HepG2 (cell line): ENCODE measurements around the gene RAB11FIP2. TPM values are rescaled to one million over a fixed set of nuclear protein-coding genes. Genes with fewer than 3 reads are reported as not detected.

Source experiments
- ATAC-seq: fragments of 200-7000 bp; cut with Tn5 transposase; 3 replicates; pipeline ENCODE4 v1.9.1; 2020; ENCODE audit warnings: mild to moderate bottlenecking, moderate library complexity
- BruUV-seq: library from RNA; stranded (reverse); fragments of 400-500 nt; replicated peaks from 2 replicates; lab custom pipeline; 2021; lab: Mats Ljungman, UMichigan
- CTCF ChIA-PET: fragments of 300-600 bp; formaldehyde crosslinking; extraction: SDS; loops from one replicate; lab custom pipeline; 2021; ENCODE audit warnings: low total read pairs, inconsistent platforms, low intra/inter-chr PET ratio; lab: Yijun Ruan, JAX
- POLR2A ChIA-PET: fragments of 350-600 bp; sonication (Branson Sonifier 250); formaldehyde crosslinking; loops from one replicate; lab custom pipeline; 2020; ENCODE audit warnings: antibody characterized with exemption, inconsistent platforms; lab: Yijun Ruan, JAX
- DNase-seq: peaks from one replicate; pipeline ENCODE4 v3.0.0-alpha.2; 2015; ENCODE audit warnings: low spot score
- FAIRE-seq: peaks from 3 replicates; lab custom pipeline; 2011; peaks lifted over from hg19 to GRCh38; lab: Jason Lieb, UNC
- H2AFZ ChIP-seq: one replicate; pipeline ENCODE4 v1.6.1; 2011; ENCODE audit warnings: low read length, inconsistent platforms
- H3K27ac ChIP-seq: fragments of 300-600 bp; 3 replicates; pipeline ENCODE4 v1.8.0; 2011; ENCODE audit warnings: mixed run types, mild to moderate bottlenecking, mixed read lengths, low read length, inconsistent platforms; ENCODE audit not compliant: insufficient read depth; ENCODE audit errors: extremely low read length
- H3K27me3 ChIP-seq, 2 experiments: fragments of 200-600 bp in 1 of 2; 2 replicates in 1 of 2; 3 replicates in 1 of 2; pipeline versions ENCODE4 v1.6.0 to v1.8.0; 2011; ENCODE audit warnings: low read length in 2 of 2, mild to moderate bottlenecking in 2 of 2, moderate library complexity in 2 of 2, inconsistent platforms in 1 of 2; ENCODE audit not compliant: insufficient read depth in 2 of 2, control insufficient read depth in 1 of 2
- H3K36me3 ChIP-seq, 2 experiments: fragments of 200-600 bp in 1 of 2; replicated peaks in 1 of 2; 2 replicates in 1 of 2; 3 replicates in 1 of 2; pipeline versions ENCODE4 v1.5.1 to v1.8.0; 2011; ENCODE audit warnings: low read length in 2 of 2, inconsistent platforms in 1 of 2; ENCODE audit not compliant: insufficient read depth in 2 of 2, control insufficient read depth in 1 of 2
- H3K4me1 ChIP-seq: 2 replicates; pipeline ENCODE4 v1.5.1; 2012; ENCODE audit warnings: low read length, inconsistent platforms; ENCODE audit not compliant: insufficient read depth
- H3K4me2 ChIP-seq: 2 replicates; pipeline ENCODE4 v1.6.0; 2011; ENCODE audit warnings: low read depth, low read length, inconsistent platforms
- H3K4me3 ChIP-seq, 3 experiments: fragments of 200-600 bp in 1 of 3; sonication (generic), shearing (Covaris generic) in 1 of 3; replicated peaks in 1 of 3; 2 replicates each; pipeline ENCODE4 v1.5.1; 2011 to 2016; ENCODE audit warnings: low read length in 3 of 3, inconsistent platforms in 2 of 3, low read depth in 2 of 3, mild to moderate bottlenecking in 2 of 3, control low read depth in 1 of 3, mixed read lengths in 1 of 3; ENCODE audit not compliant: insufficient read depth in 1 of 3
- H3K79me2 ChIP-seq: one replicate; pipeline ENCODE4 v1.6.1; 2011; ENCODE audit warnings: low read length, inconsistent platforms; ENCODE audit not compliant: insufficient read depth
- H3K9ac ChIP-seq: 2 replicates; pipeline ENCODE4 v1.6.0; 2011; ENCODE audit warnings: mild to moderate bottlenecking, low read depth, low read length, inconsistent platforms; ENCODE audit not compliant: insufficient read depth
- H3K9me3 ChIP-seq: 2 replicates; pipeline ENCODE4 v1.5.1; 2012; ENCODE audit warnings: mild to moderate bottlenecking, low read length
- H4K20me1 ChIP-seq: 2 replicates; pipeline ENCODE4 v1.6.0; 2011; ENCODE audit warnings: inconsistent platforms, mild to moderate bottlenecking, low read length, moderate library complexity; ENCODE audit not compliant: insufficient read depth
- CREB1 ChIP-seq, 2 experiments: fragments of 450-650 bp in 1 of 2; IDR thresholded peaks; 2 replicates each; pipeline ENCODE4 v1.6.1; 2016 to 2017; ENCODE audit warnings: control low read depth in 1 of 2, mild to moderate bottlenecking in 1 of 2, missing compliant biosample characterization in 1 of 2, missing genetic modification characterization in 1 of 2
- DRAP1 ChIP-seq: IDR thresholded peaks from 2 replicates; pipeline ENCODE4 v1.6.1; 2016; ENCODE audit warnings: missing genetic modification reagents, missing compliant biosample characterization
- ETS1 ChIP-seq: sonication (generic); formaldehyde crosslinking; IDR thresholded peaks from 2 replicates; pipeline ENCODE4 v1.4.0; 2020; ENCODE audit warnings: missing genetic modification reagents
- GLMP ChIP-seq: sonication (generic); formaldehyde crosslinking; IDR thresholded peaks from 2 replicates; pipeline ENCODE4 v1.9.0; 2021; ENCODE audit warnings: missing genetic modification reagents, mild to moderate bottlenecking, borderline replicate concordance
- JDP2 ChIP-seq: sonication (generic); formaldehyde crosslinking; IDR thresholded peaks from 2 replicates; pipeline ENCODE4 v1.8.1; 2022; ENCODE audit warnings: missing genetic modification reagents, borderline replicate concordance
- MAFF ChIP-seq: IDR thresholded peaks from 2 replicates; pipeline ENCODE4 v1.6.1; 2011; ENCODE audit warnings: low read depth, low read length, improper control_type of control experiment
- MAFK ChIP-seq, 2 experiments: IDR thresholded peaks in 1 of 2; conservative IDR thresholded peaks in 1 of 2; 2 replicates each; pipeline ENCODE4 v1.6.1; 2011; ENCODE audit warnings: improper control_type of control experiment in 2 of 2, low read length in 2 of 2
- SKI ChIP-seq: fragments of 450-650 bp; IDR thresholded peaks from one replicate; pipeline ENCODE4 v1.6.1; 2018; ENCODE audit warnings: mild to moderate bottlenecking; ENCODE audit not compliant: partially characterized antibody
- TCF7L2 ChIP-seq: IDR thresholded peaks from 2 replicates; pipeline ENCODE4 v1.6.1; 2011; ENCODE audit warnings: mild to moderate bottlenecking, low read depth, low read length, moderate library complexity
- TEAD2 ChIP-seq: sonication (generic); formaldehyde crosslinking; IDR thresholded peaks from 2 replicates; pipeline ENCODE4 v1.9.0; 2021; ENCODE audit warnings: missing genetic modification reagents
- ZKSCAN1 ChIP-seq: fragments of 150-350 bp; IDR thresholded peaks from 2 replicates; pipeline ENCODE4 v1.6.1; 2014; ENCODE audit warnings: low read length
- ZNF136 ChIP-seq: sonication (generic); formaldehyde crosslinking; IDR thresholded peaks from 2 replicates; pipeline ENCODE4 v1.8.1; 2022; ENCODE audit warnings: low read depth, mild to moderate bottlenecking, moderate library complexity, missing genetic modification reagents
- ZNF160 ChIP-seq: sonication (generic); formaldehyde crosslinking; IDR thresholded peaks from 2 replicates; pipeline ENCODE4 v1.8.0; 2022; ENCODE audit warnings: mild to moderate bottlenecking, inconsistent platforms, missing genetic modification reagents
- ZNF431 ChIP-seq: sonication (generic); formaldehyde crosslinking; IDR thresholded peaks from 2 replicates; pipeline ENCODE4 v1.9.0; 2022; ENCODE audit warnings: missing genetic modification reagents, low read depth, mild to moderate bottlenecking, borderline replicate concordance
- ZNF678 ChIP-seq: sonication (generic); formaldehyde crosslinking; IDR thresholded peaks from 2 replicates; pipeline ENCODE4 v1.4.0; 2020; ENCODE audit warnings: mild to moderate bottlenecking, missing genetic modification reagents
- ZNF788 ChIP-seq: sonication (generic); formaldehyde crosslinking; IDR thresholded peaks from 2 replicates; pipeline ENCODE4 v1.5.0; 2020; ENCODE audit warnings: mild to moderate bottlenecking, missing genetic modification reagents, borderline replicate concordance
- WGBS: methylation state at CpG from one replicate; pipeline ENCODE4 v1.1.6; 2017; ENCODE audit warnings: low lambda C conversion rate; 5-methylcytosine and 5-hydroxymethylcytosine counted together
- in situ Hi-C: cut with HindIII; loops from 2 replicates; pipeline ENCODE4 v1.10.0; 2017; ENCODE audit warnings: low pct_unique_long_range_greater_than_20kb; ENCODE audit not compliant: extremely low pct_ligation_motif_present
- intact Hi-C: fragments of 100-400 bp; cut with micrococcal nuclease; formaldehyde crosslinking; loops from one replicate; pipeline ENCODE4 v1.10.0; 2022; ENCODE audit not compliant: unreplicated experiment
- polyA plus RNA-seq, 8 experiments: library from polyadenylated mRNA; depleted of rRNA in 3 of 8; stranded (reverse) in 7 of 8; unstranded in 1 of 8; fragments of >200 nt; fragmentation: Illumina TruSeq in 4 of 8; extraction: Trizol in 4 of 8; gene quantifications; 2 replicates each; pipeline versions ENCODE4 v1.2.1 to v1.2.3, GENCODE V29; 2011 to 2016; ENCODE audit warnings: low read depth in 4 of 8, missing spikeins in 1 of 8, mixed read lengths in 1 of 8; ENCODE audit not compliant: insufficient read depth in 1 of 8
- total RNA-seq, 5 experiments: library from RNA; depleted of rRNA; stranded (reverse); fragments of >200 nt; fragmentation: Illumina TruSeq; extraction: Trizol; gene quantifications; 2 replicates each; pipeline ENCODE4 v1.2.3, GENCODE V29; 2016; ENCODE audit warnings: low read depth in 1 of 5

The RAB11FIP2 gene
- total and polyA plus RNA-seq, 2 of the 13 experiments (the other 11 are each of a cell fraction or from before 2014, with no cell fraction given) = 4.7 to 13.0 TPM

GRCh38 chr10:118080817-118081216 is 34.1 kb upstream of the RAB11FIP2 start:
- TF ChIP-seq MAFK (conservative IDR thresholded peaks at IDR 0.05 in 1 of 2, IDR thresholded peaks at IDR 0.05 in 1 of 2; ENCODE audit: low read length in 2 of 2) (peak; percentile 52 to 72; a peak in 3 of 4 replicates), ZNF431 (CRISPR knock-in tag) (no peak), MAFF (peak; percentile 52)
- TF ChIP-seq, all 625 proteins: peak for 2
- Histone ChIP-seq H3K9ac (no peak overlapping the region), H3K4me3 (no peak overlapping the region), H3K79me2 (no peaks in the 10 kb centered on the region), H3K27me3 (no peaks in the 10 kb centered on the region; a peak in 1 of 5 replicates), H3K4me1 (no peaks in the 10 kb centered on the region), H4K20me1 (no peaks in the 10 kb centered on the region), H3K27ac (no peak overlapping the region), H3K36me3 (no peaks in the 10 kb centered on the region), H3K4me2 (no peak overlapping the region), H3K9me3 (no peaks in the 10 kb centered on the region), H2AFZ (no peak overlapping the region)
- DNase-seq (no peak), FAIRE-seq (no peak), ATAC-seq (no peak)
- CTCF ChIA-PET = no interaction called here
- POLR2A ChIA-PET = no interaction called here
- WGBS = 1% methylated on average over 4 of the region's 4 CpGs
- intact Hi-C loops (no loop called here), in situ Hi-C loops (no loop called here)
- no TSS peak for BruUV-seq

GRCh38 chr10:118076705-118077104 is 30.0 kb upstream of the RAB11FIP2 start:
- Histone ChIP-seq H3K4me2 (no peak overlapping the region), H3K27ac (no peak overlapping the region), H4K20me1 (no peaks in the 10 kb centered on the region), H3K36me3 (no peaks in the 10 kb centered on the region), H3K9ac (no peak overlapping the region), H3K4me1 (no peaks in the 10 kb centered on the region), H3K79me2 (no peaks in the 10 kb centered on the region), H2AFZ (no peak overlapping the region), H3K27me3 (no peaks in the 10 kb centered on the region), H3K9me3 (no peaks in the 10 kb centered on the region)
- POLR2A ChIA-PET = no interaction called here
- ATAC-seq = no peak
- no TSS peak for BruUV-seq
- DNase-seq = no peak
- WGBS = 35% methylated on average over 3 of the region's 3 CpGs
- CTCF ChIA-PET = no interaction called here
- intact Hi-C loops = no loop called here
- no peak for TF ChIP-seq GLMP (CRISPR knock-in tag)
- TF ChIP-seq ZNF678 (CRISPR knock-in tag) = no peak
- no peak for TF ChIP-seq TEAD2
- no peak for TF ChIP-seq DRAP1
- no peak for TF ChIP-seq ZNF788 (CRISPR knock-in tag)
- no peak for TF ChIP-seq ZNF136 (CRISPR knock-in tag)
- TF ChIP-seq ETS1 (CRISPR knock-in tag) = no peak
- TF ChIP-seq ZNF160 (CRISPR knock-in tag) = no peak
- TF ChIP-seq ZKSCAN1 = no peak
- TF ChIP-seq JDP2 (CRISPR knock-in tag) = no peak
- no peak for TF ChIP-seq SKI
- no peak for TF ChIP-seq TCF7L2
- TF ChIP-seq CREB1 (IDR thresholded peaks at IDR 0.05) = no peak
- TF ChIP-seq CREB1 (CRISPR knock-in tag; IDR thresholded peaks at IDR 0.05) = no peak
- TF ChIP-seq, all 625 proteins: peak for 0
- FAIRE-seq = no peak
- no peak overlapping the region for H3K4me3 ChIP-seq
- in situ Hi-C loops = no loop called here
